ENCODE data around the gene ZNF839. TPM values are rescaled to one million over a fixed set of nuclear protein-coding genes. Genes with fewer than 3 reads are reported as not detected.

ZNF839 gene
- 10 to 100 TPM in 2 of 4 donors, 1 to 10 TPM in 2; 7.8 to 21.7 (median 14.3) TPM for polyA plus RNA-seq
- long read RNA-seq, donor 1, result 0 reads
- long read RNA-seq, donor 2, result 0 reads
- long read RNA-seq, donor 3, partial matches to known transcripts, result 0 of 1 reads
- long read RNA-seq, donor 3, other reads (novel, unspliced or antisense), result 0 of 1 reads
- long read RNA-seq, donor 4, result 0 reads
- long read RNA-seq, donor 5, result 0 reads
- long read RNA-seq, donor 6, partial matches to known transcripts, result 0 of 14 reads
- long read RNA-seq, donor 6, other reads (novel, unspliced or antisense), result 14 of 14 reads
- long read RNA-seq, donor 7, result 0 reads
- long read RNA-seq, donor 8, result 0 reads
- long read RNA-seq, donor 9, result 0 reads
- long read RNA-seq, donor 10, partial matches to known transcripts, result 0 of 2 reads
- long read RNA-seq, donor 10, other reads (novel, unspliced or antisense), result 0 of 2 reads

GRCh38 chr14:102319351-102320032 lies at the start of gene ZNF839:
Gene ZNF839 (plus strand): TSS chr14:102319746. CDS start chr14:102319766, 20 bp downstream.
- Histone ChIP-seq H3K4me1 (ENCODE audit: control insufficient read depth in 3 of 3, insufficient read depth in 2 of 3, low read depth in 1 of 3, low read length in 2 of 3) (peaks cover 5 to 59% (median 7%) of the 10 kb centered on the region in 3 donors), H3K4me3 (ENCODE audit: low read depth in 1 of 3, low read length in 3 of 3) (peak within 1 kb of the TSS; percentile 64 to 88 (median 86)), H3K9me3 (ENCODE audit: control insufficient read depth in 2 of 2, insufficient read depth in 1 of 2, low read depth in 1 of 2, low read length in 1 of 2) (no peaks in the 10 kb centered on the region), H3K36me3 (ENCODE audit: control insufficient read depth in 3 of 3, insufficient read depth in 2 of 3, low read depth in 1 of 3, low read length in 3 of 3) (peaks cover 0 to 9% (median 0%) of the 10 kb centered on the region in 3 donors), H3K27me3 (ENCODE audit: control insufficient read depth in 3 of 3, insufficient read depth in 3 of 3, low read length in 3 of 3) (no peaks in the 10 kb centered on the region), H3K27ac (ENCODE audit: low read depth in 1 of 3, low read length in 2 of 3) (peak within 1 kb of the TSS; percentile 83 to 95 (median 94))
- peak; percentile 92 to 95 for DNase-seq
- no peak for FAIRE-seq
- WGBS, 3 donors, result 0 to 1% (median 1%) methylated on average over 44 to 71 of the region's 71 CpGs

- Histone ChIP-seq H3K36me3 (ENCODE audit: control insufficient read depth in 3 of 3, insufficient read depth in 2 of 3, low read depth in 1 of 3, low read length in 3 of 3) (peaks cover 0 to 11% (median 0%) of the 10 kb centered on the region in 3 donors), H3K4me1 (ENCODE audit: control insufficient read depth in 3 of 3, insufficient read depth in 2 of 3, low read depth in 1 of 3, low read length in 2 of 3) (no peaks in the 10 kb centered on the region), H3K27ac (ENCODE audit: low read depth in 1 of 3, low read length in 2 of 3) (no peak overlapping the region), H3K27me3 (ENCODE audit: control insufficient read depth in 3 of 3, insufficient read depth in 3 of 3, low read length in 3 of 3) (no peaks in the 10 kb centered on the region), H3K9me3 (ENCODE audit: control insufficient read depth in 2 of 2, insufficient read depth in 1 of 2, low read depth in 1 of 2, low read length in 1 of 2) (no peaks in the 10 kb centered on the region), H3K4me3 (ENCODE audit: low read depth in 1 of 3, low read length in 3 of 3) (no peak overlapping the region)
- FAIRE-seq, result no peak
- no peak for DNase-seq
- WGBS, 3 donors, result 80 to 96% (median 85%) methylated on average over 5 of the region's 5 CpGs
These were observed 47.2 kb upstream of the ZNF839 start for GRCh38 chr14:102272392-102272791.

- DNase-seq (no peak), FAIRE-seq (no peak)
- no peaks in the 10 kb centered on the region for H3K27me3 ChIP-seq (ENCODE audit: control insufficient read depth in 3 of 3, insufficient read depth in 3 of 3, low read length in 3 of 3)
- H3K36me3 ChIP-seq (ENCODE audit: control insufficient read depth in 3 of 3, insufficient read depth in 2 of 3, low read depth in 1 of 3, low read length in 3 of 3), result peaks cover 0 to 26% (median 0%) of the 10 kb centered on the region in 3 donors
- no peaks in the 10 kb centered on the region for H3K4me1 ChIP-seq (ENCODE audit: control insufficient read depth in 3 of 3, insufficient read depth in 2 of 3, low read depth in 1 of 3, low read length in 2 of 3)
- H3K27ac ChIP-seq (ENCODE audit: low read depth in 1 of 3, low read length in 2 of 3), result no peak overlapping the region
- no peak overlapping the region for H3K4me3 ChIP-seq (ENCODE audit: low read depth in 1 of 3, low read length in 3 of 3)
- no peaks in the 10 kb centered on the region for H3K9me3 ChIP-seq (ENCODE audit: control insufficient read depth in 2 of 2, insufficient read depth in 1 of 2, low read depth in 1 of 2, low read length in 1 of 2)
- 95 to 97% (median 96%) methylated on average over 7 of the region's 7 CpGs for WGBS, 3 donors
These were observed 43.7 kb upstream of the ZNF839 start for GRCh38 chr14:102275866-102276265.

GRCh38 chr14:102277874-102278630 lies 41.5 kb upstream of the ZNF839 start:
- no peaks in the 10 kb centered on the region for H3K9me3 ChIP-seq (ENCODE audit: control insufficient read depth in 2 of 2, insufficient read depth in 1 of 2, low read depth in 1 of 2, low read length in 1 of 2)
- H3K27ac ChIP-seq (ENCODE audit: low read depth in 1 of 3, low read length in 2 of 3), result no peak overlapping the region
- H3K36me3 ChIP-seq (ENCODE audit: control insufficient read depth in 3 of 3, insufficient read depth in 2 of 3, low read depth in 1 of 3, low read length in 3 of 3), result peaks cover 0 to 28% (median 0%) of the 10 kb centered on the region in 3 donors
- no peaks in the 10 kb centered on the region for H3K4me1 ChIP-seq (ENCODE audit: control insufficient read depth in 3 of 3, insufficient read depth in 2 of 3, low read depth in 1 of 3, low read length in 2 of 3)
- no peaks in the 10 kb centered on the region for H3K27me3 ChIP-seq (ENCODE audit: control insufficient read depth in 3 of 3, insufficient read depth in 3 of 3, low read length in 3 of 3)
- H3K4me3 ChIP-seq (ENCODE audit: low read depth in 1 of 3, low read length in 3 of 3), result no peak overlapping the region
- 71 to 84% (median 74%) methylated on average over 7 of the region's 7 CpGs for WGBS, 3 donors
- FAIRE-seq (no peak), DNase-seq (no peak)

- no peaks in the 10 kb centered on the region for H3K4me1 ChIP-seq (ENCODE audit: control insufficient read depth in 3 of 3, insufficient read depth in 2 of 3, low read depth in 1 of 3, low read length in 2 of 3)
- H3K27me3 ChIP-seq (ENCODE audit: control insufficient read depth in 3 of 3, insufficient read depth in 3 of 3, low read length in 3 of 3), result no peaks in the 10 kb centered on the region
- H3K9me3 ChIP-seq (ENCODE audit: control insufficient read depth in 2 of 2, insufficient read depth in 1 of 2, low read depth in 1 of 2, low read length in 1 of 2), result no peaks in the 10 kb centered on the region
- no peak overlapping the region for H3K27ac ChIP-seq (ENCODE audit: low read depth in 1 of 3, low read length in 2 of 3)
- DNase-seq, result no peak
- H3K36me3 ChIP-seq (ENCODE audit: control insufficient read depth in 3 of 3, insufficient read depth in 2 of 3, low read depth in 1 of 3, low read length in 3 of 3), result peaks cover 0 to 28% (median 0%) of the 10 kb centered on the region in 3 donors
- H3K4me3 ChIP-seq (ENCODE audit: low read depth in 1 of 3, low read length in 3 of 3), result no peak overlapping the region
- no peak for FAIRE-seq
- 90 to 96% (median 94%) methylated on average over 6 of the region's 6 CpGs for WGBS, 3 donors
These were observed 41.0 kb upstream of the ZNF839 start for GRCh38 chr14:102278631-102278935.

GRCh38 chr14:102279282-102279681 lies 40.3 kb upstream of the ZNF839 start:
- Histone ChIP-seq H3K4me3 (ENCODE audit: low read depth in 1 of 3, low read length in 3 of 3) (no peak overlapping the region), H3K27ac (ENCODE audit: low read depth in 1 of 3, low read length in 2 of 3) (no peak overlapping the region), H3K4me1 (ENCODE audit: control insufficient read depth in 3 of 3, insufficient read depth in 2 of 3, low read depth in 1 of 3, low read length in 2 of 3) (no peaks in the 10 kb centered on the region), H3K36me3 (ENCODE audit: control insufficient read depth in 3 of 3, insufficient read depth in 2 of 3, low read depth in 1 of 3, low read length in 3 of 3) (peaks cover 0 to 28% (median 0%) of the 10 kb centered on the region in 3 donors), H3K27me3 (ENCODE audit: control insufficient read depth in 3 of 3, insufficient read depth in 3 of 3, low read length in 3 of 3) (no peaks in the 10 kb centered on the region), H3K9me3 (ENCODE audit: control insufficient read depth in 2 of 2, insufficient read depth in 1 of 2, low read depth in 1 of 2, low read length in 1 of 2) (no peaks in the 10 kb centered on the region)
- FAIRE-seq, result no peak
- 85 to 90% (median 87%) methylated on average over 3 of the region's 3 CpGs for WGBS, 3 donors
- no peak for DNase-seq

- H3K4me3 ChIP-seq (ENCODE audit: low read depth in 1 of 3, low read length in 3 of 3), result no peak overlapping the region
- DNase-seq (peak in 1 of 2 donors; percentile 6), FAIRE-seq (no peak)
- H3K27me3 ChIP-seq (ENCODE audit: control insufficient read depth in 3 of 3, insufficient read depth in 3 of 3, low read length in 3 of 3), result no peaks in the 10 kb centered on the region
- WGBS, 3 donors, result 80 to 83% (median 81%) methylated on average over 8 of the region's 8 CpGs
- no peaks in the 10 kb centered on the region for H3K9me3 ChIP-seq (ENCODE audit: control insufficient read depth in 2 of 2, insufficient read depth in 1 of 2, low read depth in 1 of 2, low read length in 1 of 2)
- H3K4me1 ChIP-seq (ENCODE audit: control insufficient read depth in 3 of 3, insufficient read depth in 2 of 3, low read depth in 1 of 3, low read length in 2 of 3), result no peaks in the 10 kb centered on the region
- no peak overlapping the region for H3K27ac ChIP-seq (ENCODE audit: low read depth in 1 of 3, low read length in 2 of 3)
- H3K36me3 ChIP-seq (ENCODE audit: control insufficient read depth in 3 of 3, insufficient read depth in 2 of 3, low read depth in 1 of 3, low read length in 3 of 3), result peaks cover 0 to 28% (median 0%) of the 10 kb centered on the region in 3 donors
These were observed 39.7 kb upstream of the ZNF839 start for GRCh38 chr14:102279688-102280348.
